Endothelial cell of umbilical vein (primary cell): ENCODE results near the gene GRID1. TPM values are rescaled to one million over a fixed set of nuclear protein-coding genes. Genes with fewer than 3 reads are reported as not detected.

Experiments
- BruUV-seq: library from RNA; stranded (reverse); fragments of 400-500 nt; replicated peaks from 2 replicates; lab custom pipeline; 2021; lab: Mats Ljungman, UMichigan
- CTCF ChIA-PET: fragments of 300-600, 350-600 bp; sonication (Branson Sonifier 250); formaldehyde crosslinking; loops from one replicate; lab custom pipeline; 2021; ENCODE audit warnings: antibody characterized with exemption, inconsistent platforms; lab: Charles Lee
- POLR2A ChIA-PET: fragments of 300-600, 350-600 bp; sonication (Branson Sonifier 250); formaldehyde crosslinking; loops from one replicate; lab custom pipeline; 2021; ENCODE audit warnings: antibody characterized with exemption, inconsistent platforms; lab: Charles Lee
- DNase-seq: peaks from one replicate; pipeline ENCODE4 v3.0.0-alpha.2; 2011; ENCODE audit warnings: low read depth, low spot score
- FAIRE-seq: peaks from 2 replicates; lab custom pipeline; 2011; peaks lifted over from hg19 to GRCh38; lab: Jason Lieb, UNC
- H2AFZ ChIP-seq: 2 replicates; pipeline ENCODE4 v1.6.0; 2012; ENCODE audit warnings: low read depth, low read length, control low read depth, inconsistent platforms
- H3K27ac ChIP-seq: 2 replicates; pipeline ENCODE4 v1.5.1; 2011; ENCODE audit warnings: low read depth, mild to moderate bottlenecking, control low read depth, low read length, moderate library complexity; ENCODE audit not compliant: insufficient read depth
- H3K27me3 ChIP-seq, 2 experiments: 2 replicates each; pipeline versions ENCODE4 v1.6.0 to v1.6.1; 2011; ENCODE audit warnings: low read length in 2 of 2, mixed read lengths in 1 of 2; ENCODE audit not compliant: control insufficient read depth in 2 of 2, insufficient read depth in 2 of 2
- H3K36me3 ChIP-seq, 2 experiments: 2 replicates in 1 of 2; 3 replicates in 1 of 2; pipeline ENCODE4 v1.5.1; 2011; ENCODE audit warnings: low read length in 2 of 2, mild to moderate bottlenecking in 1 of 2, moderate library complexity in 1 of 2; ENCODE audit not compliant: control insufficient read depth in 2 of 2, insufficient read depth in 2 of 2; ENCODE audit errors: extremely low read depth in 1 of 2
- H3K4me1 ChIP-seq: 3 replicates; pipeline ENCODE4 v1.5.1; 2011; ENCODE audit warnings: mild to moderate bottlenecking, low read length; ENCODE audit not compliant: control insufficient read depth, insufficient read depth; ENCODE audit errors: extremely low read depth
- H3K4me2 ChIP-seq: 2 replicates; pipeline ENCODE4 v1.6.1; 2011; ENCODE audit warnings: low read length, control low read depth, mixed read lengths; ENCODE audit not compliant: insufficient read depth
- H3K4me3 ChIP-seq, 3 experiments: fragments of 200-600 bp in 1 of 3; sonication (generic), shearing (Covaris generic) in 1 of 3; replicated peaks in 1 of 3; 2 replicates each; pipeline ENCODE4 v1.5.1; 2011 to 2016; ENCODE audit warnings: control low read depth in 3 of 3, low read length in 3 of 3, mild to moderate bottlenecking in 2 of 3, inconsistent platforms in 1 of 3, low read depth in 1 of 3, moderate library complexity in 1 of 3; ENCODE audit not compliant: insufficient read depth in 1 of 3
- H3K79me2 ChIP-seq: 2 replicates; pipeline ENCODE4 v1.6.0; 2012; ENCODE audit warnings: low read length, inconsistent platforms; ENCODE audit not compliant: control insufficient read depth, insufficient read depth
- H3K9ac ChIP-seq: replicated peaks from 2 replicates; pipeline ENCODE3; 2011; ENCODE audit warnings: low read length, control low read depth; ENCODE audit not compliant: insufficient read depth; ENCODE audit errors: extremely low read depth
- H3K9me1 ChIP-seq: replicated peaks from 3 replicates; pipeline ENCODE4 v1.6.0; 2011; ENCODE audit warnings: mild to moderate bottlenecking, low read length; ENCODE audit not compliant: control insufficient read depth, insufficient read depth; ENCODE audit errors: extremely low read depth
- H3K9me3 ChIP-seq: replicated peaks from 2 replicates; pipeline ENCODE4 v1.5.1; 2012; ENCODE audit warnings: low read length, inconsistent platforms; ENCODE audit not compliant: control insufficient read depth, insufficient read depth
- H4K20me1 ChIP-seq: replicated peaks from 2 replicates; pipeline ENCODE3; 2011; ENCODE audit warnings: mild to moderate bottlenecking, low read length; ENCODE audit not compliant: control insufficient read depth, insufficient read depth; ENCODE audit errors: extremely low read depth
- EZH2 ChIP-seq: IDR thresholded peaks from 2 replicates; pipeline ENCODE4 v1.6.1; 2012; ENCODE audit warnings: borderline replicate concordance, low read depth, mild to moderate bottlenecking, moderate library complexity, low read length, inconsistent platforms; ENCODE audit not compliant: severe bottlenecking
- FOS ChIP-seq: IDR thresholded peaks from 2 replicates; pipeline ENCODE4 v1.6.1; 2011; ENCODE audit warnings: mild to moderate bottlenecking, low read length, moderate library complexity, borderline replicate concordance; ENCODE audit not compliant: insufficient read depth
- GATA2 ChIP-seq: IDR thresholded peaks from 2 replicates; pipeline ENCODE4 v1.7.0; 2011; ENCODE audit warnings: low read depth, mild to moderate bottlenecking, moderate library complexity, mixed read lengths, low read length; ENCODE audit not compliant: insufficient read length, insufficient read depth
- JUN ChIP-seq: IDR thresholded peaks from 2 replicates; pipeline ENCODE4 v1.6.1; 2011; ENCODE audit warnings: borderline replicate concordance, low read depth; ENCODE audit not compliant: insufficient read length, insufficient read depth
- MYC ChIP-seq: IDR thresholded peaks from one replicate; pipeline ENCODE4 v1.6.1; 2011; ENCODE audit warnings: mild to moderate bottlenecking, low read depth, low read length
- POLR2A ChIP-seq: IDR thresholded peaks from 2 replicates; pipeline ENCODE4 v1.6.1; 2012; ENCODE audit warnings: low read depth, mild to moderate bottlenecking, control low read depth, low read length
- POLR2AphosphoS5 ChIP-seq: IDR thresholded peaks from 2 replicates; pipeline ENCODE4 v1.6.1; 2012; ENCODE audit warnings: low read depth, mild to moderate bottlenecking, control low read depth, low read length, moderate library complexity; ENCODE audit not compliant: insufficient read depth
- dilution Hi-C: fragments of 300-500 bp; cut with MboI; formaldehyde crosslinking; loops from one replicate; pipeline ENCODE4 v1.15.0; 2019; ENCODE audit warnings: low sequenced_read_pairs; ENCODE audit not compliant: extremely low pct_ligation_motif_present
- intact Hi-C: fragments of 100-400 bp; cut with micrococcal nuclease; formaldehyde crosslinking; loops from one replicate; pipeline ENCODE4 v1.10.0; 2022
- polyA plus RNA-seq, 4 experiments: library from polyadenylated mRNA; depleted of rRNA in 3 of 4; stranded (reverse) in 3 of 4; unstranded in 1 of 4; fragments of >200 nt; gene quantifications; 2 replicates each; pipeline versions ENCODE4 v1.2.1 to v1.2.3, GENCODE V29; 2011 to 2012; ENCODE audit warnings: missing spikeins in 1 of 4
- total RNA-seq: library from RNA; stranded (reverse); gene quantifications from 2 replicates; pipeline ENCODE4 v1.2.3, GENCODE V29; 2021
- TF ChIP-seq, protein P1 (sequence below): IDR thresholded peaks from 2 replicates; pipeline ENCODE4 v1.6.1; 2011; ENCODE audit not compliant: insufficient read depth, insufficient read length
- TF ChIP-seq, protein P2 (sequence below), 2 donors: IDR thresholded peaks; 1 replicate in 1 of 2; 2 replicates in 1 of 2; pipeline ENCODE4 v1.5.1; 2011; ENCODE audit warnings: low read length in 2 of 2, mild to moderate bottlenecking in 2 of 2, moderate library complexity in 2 of 2, control low read depth in 1 of 2, inconsistent platforms in 1 of 2, low read depth in 1 of 2; ENCODE audit not compliant: insufficient read depth in 1 of 2; ENCODE audit errors: extremely low read depth in 1 of 2

Gene GRID1
- total and polyA plus RNA-seq, 2 donors (not counting 3 experiments of a cell fraction or from before 2014, with no cell fraction given), result not detected

DNA sequence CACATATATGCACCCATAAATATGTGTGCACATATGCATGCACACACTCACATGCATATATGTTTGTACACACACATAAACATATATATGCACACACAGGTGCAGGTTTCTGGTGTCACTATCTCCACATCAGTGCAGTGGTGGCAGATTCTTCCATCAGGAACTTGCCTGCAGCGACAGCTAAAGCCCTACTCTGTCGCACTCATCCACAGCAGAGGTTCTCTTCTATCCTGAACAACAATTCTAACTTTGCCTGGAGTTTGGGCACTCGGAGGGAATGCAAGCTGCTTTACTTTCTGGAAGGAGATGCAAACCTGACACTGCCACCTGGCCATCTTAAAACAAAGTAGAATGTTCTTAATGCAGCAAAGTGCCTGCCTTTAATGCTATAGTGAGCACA lies 745.8 kb downstream of the GRID1 start:
- CTCF ChIA-PET, result no interaction called here

More for the DNA sequence above, 745.8 kb downstream of the GRID1 start:
- H3K9me3 ChIP-seq, result no peaks in the 10 kb centered on the region
- BruUV-seq, result no TSS peak
- no peak overlapping the region for H3K4me3 ChIP-seq
- FAIRE-seq (no peak), DNase-seq (no peak)
- H3K36me3 ChIP-seq, result no peaks in the 10 kb centered on the region
- H3K4me2 ChIP-seq, result no peak overlapping the region
- no peaks in the 10 kb centered on the region for H4K20me1 ChIP-seq
- no peaks in the 10 kb centered on the region for H3K9me1 ChIP-seq
- no peaks in the 10 kb centered on the region for H3K4me1 ChIP-seq
- no peak for TF ChIP-seq FOS
- no peak for TF ChIP-seq MYC
- TF ChIP-seq, protein P1, sequence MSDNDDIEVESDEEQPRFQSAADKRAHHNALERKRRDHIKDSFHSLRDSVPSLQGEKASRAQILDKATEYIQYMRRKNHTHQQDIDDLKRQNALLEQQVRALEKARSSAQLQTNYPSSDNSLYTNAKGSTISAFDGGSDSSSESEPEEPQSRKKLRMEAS, result no peak
- TF ChIP-seq EZH2, result no peak
- no peak for TF ChIP-seq JUN
- TF ChIP-seq, protein P2, sequence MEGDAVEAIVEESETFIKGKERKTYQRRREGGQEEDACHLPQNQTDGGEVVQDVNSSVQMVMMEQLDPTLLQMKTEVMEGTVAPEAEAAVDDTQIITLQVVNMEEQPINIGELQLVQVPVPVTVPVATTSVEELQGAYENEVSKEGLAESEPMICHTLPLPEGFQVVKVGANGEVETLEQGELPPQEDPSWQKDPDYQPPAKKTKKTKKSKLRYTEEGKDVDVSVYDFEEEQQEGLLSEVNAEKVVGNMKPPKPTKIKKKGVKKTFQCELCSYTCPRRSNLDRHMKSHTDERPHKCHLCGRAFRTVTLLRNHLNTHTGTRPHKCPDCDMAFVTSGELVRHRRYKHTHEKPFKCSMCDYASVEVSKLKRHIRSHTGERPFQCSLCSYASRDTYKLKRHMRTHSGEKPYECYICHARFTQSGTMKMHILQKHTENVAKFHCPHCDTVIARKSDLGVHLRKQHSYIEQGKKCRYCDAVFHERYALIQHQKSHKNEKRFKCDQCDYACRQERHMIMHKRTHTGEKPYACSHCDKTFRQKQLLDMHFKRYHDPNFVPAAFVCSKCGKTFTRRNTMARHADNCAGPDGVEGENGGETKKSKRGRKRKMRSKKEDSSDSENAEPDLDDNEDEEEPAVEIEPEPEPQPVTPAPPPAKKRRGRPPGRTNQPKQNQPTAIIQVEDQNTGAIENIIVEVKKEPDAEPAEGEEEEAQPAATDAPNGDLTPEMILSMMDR (IDR thresholded peaks at IDR 0.05; ENCODE audit: extremely low read depth in 1 of 2, insufficient read depth in 1 of 2, low read depth in 1 of 2, low read length in 2 of 2), result no peak
- no peak for TF ChIP-seq POLR2AphosphoS5
- TF ChIP-seq POLR2A, result no peak
- TF ChIP-seq GATA2, result no peak
- dilution Hi-C loops (no loop called here), intact Hi-C loops (no loop called here)
- no peak overlapping the region for H3K9ac ChIP-seq
- H3K27me3 ChIP-seq, result no peaks in the 10 kb centered on the region
- H3K79me2 ChIP-seq, result no peaks in the 10 kb centered on the region
- POLR2A ChIA-PET, result no interaction called here
- H2AFZ ChIP-seq, result no peak overlapping the region
- no peak overlapping the region for H3K27ac ChIP-seq
